H54 (cell line): Measurements from ENCODE around the gene COX15.
"Not testable (repeated sequence)": the region's sequence is repeated elsewhere in the genome, so short reads cannot be mapped to it uniquely, and the experiment has no call there.

Experiments used
- DNase-seq: peaks from one replicate; pipeline ENCODE4 v3.0.0; 2011; ENCODE audit warnings: low spot score, mixed read lengths; ENCODE audit not compliant: insufficient read length
- FAIRE-seq: peaks from 3 replicates; lab custom pipeline; 2011; peaks lifted over from hg19 to GRCh38; lab: Jason Lieb, UNC
- POLR2A ChIP-seq: IDR thresholded peaks from 2 replicates; pipeline ENCODE4 v1.6.1; 2011; ENCODE audit warnings: low read depth, mild to moderate bottlenecking, low read length

COX15 gene

GRCh38 chr10:99756159-99756558, 24.2 kb upstream of the COX15 start:
- no peak for FAIRE-seq

GRCh38 chr10:99754670-99755069, 22.7 kb upstream of the COX15 start:
- DNase-seq, result no peak
- peak; percentile 6 for FAIRE-seq
- TF ChIP-seq POLR2A, result no peak

More at GRCh38 chr10:99756159-99756558, 24.2 kb upstream of the COX15 start:
- DNase-seq, result no peak
- no peak for TF ChIP-seq POLR2A

DNA sequence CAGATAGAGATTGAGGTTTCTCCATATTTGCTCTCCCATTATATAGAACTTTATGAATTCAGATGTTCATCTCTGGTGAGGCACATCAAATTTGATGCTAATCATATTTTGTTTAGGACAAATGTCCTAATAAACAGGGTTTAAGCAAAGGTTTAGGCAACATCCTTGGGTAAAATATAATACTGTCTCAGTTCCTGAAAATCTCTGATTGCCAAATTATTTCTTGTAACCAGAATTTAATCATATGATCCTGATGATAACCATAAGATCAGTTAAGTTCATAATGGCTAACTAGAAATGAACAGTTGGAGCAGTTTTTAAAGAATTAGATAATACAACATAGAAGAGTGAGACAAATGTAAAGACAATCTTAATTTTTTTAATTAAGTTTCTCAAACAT, 18.7 kb upstream of the COX15 start:
- no peak for TF ChIP-seq POLR2A
- no peak for DNase-seq
- no peak for FAIRE-seq

DNA sequence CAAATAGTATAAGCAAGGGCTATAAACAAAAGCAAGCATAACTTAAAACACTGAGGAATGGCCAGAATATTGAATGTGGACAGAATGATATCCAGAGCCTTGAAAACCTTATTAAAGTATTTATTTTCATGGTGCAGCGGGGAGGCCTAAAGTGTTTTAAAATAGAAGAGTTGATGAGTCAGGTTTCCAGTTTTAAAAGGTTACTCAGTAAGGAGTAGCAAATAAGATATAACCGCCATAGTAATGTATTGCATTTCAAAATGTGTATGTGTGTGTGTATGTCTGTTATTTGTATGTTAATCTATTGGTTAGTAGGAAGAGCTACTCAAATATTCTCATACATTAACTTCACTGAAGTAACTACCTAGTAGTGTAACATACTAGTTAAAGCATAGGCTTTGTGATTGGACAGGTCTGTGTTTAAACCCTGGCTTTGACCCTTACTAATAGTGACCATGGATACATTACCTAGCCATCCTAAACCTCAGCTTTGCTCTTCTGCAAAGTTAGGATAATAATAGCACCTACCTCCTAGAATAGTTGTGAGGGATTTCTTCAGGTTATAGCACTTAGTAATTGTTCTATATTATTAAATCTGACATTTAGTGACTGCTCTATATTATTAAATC, 17.0 kb upstream of the COX15 start:
- DNase-seq, result no peak
- no peak for TF ChIP-seq POLR2A
- peak; percentile 53 for FAIRE-seq

- not testable (repeated sequence) for DNase-seq, FAIRE-seq
Observed at GRCh38 chr10:99746166-99746565, 14.2 kb upstream of the COX15 start.

DNA sequence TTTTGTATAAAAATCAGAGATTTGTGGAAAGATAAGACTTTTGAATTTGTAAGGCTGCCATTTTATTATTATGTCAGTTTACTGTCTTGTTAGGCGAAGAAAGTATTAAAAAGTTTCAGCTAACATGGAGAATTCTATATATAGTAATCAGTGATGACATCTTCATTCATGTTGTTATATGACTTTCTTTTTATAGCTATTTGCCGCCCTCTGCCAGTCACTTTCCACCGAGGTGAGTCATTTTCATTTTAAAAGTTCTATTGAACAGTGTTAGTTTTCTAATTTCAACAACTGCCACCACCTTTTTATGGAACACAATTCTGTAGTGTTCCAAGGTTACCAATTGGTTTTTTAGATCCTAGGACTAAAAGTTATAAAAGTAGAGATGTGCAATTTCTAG, 11.9 kb upstream of the COX15 start:
- TF ChIP-seq POLR2A, result no peak
- DNase-seq, result no peak
- no peak for FAIRE-seq

- peak; percentile 78 for FAIRE-seq
- DNase-seq, result no peak
- TF ChIP-seq POLR2A, result no peak
Observed at GRCh38 chr10:99742701-99743100, 10.8 kb upstream of the COX15 start.

GRCh38 chr10:99742254-99742653, 10.3 kb upstream of the COX15 start:
- DNase-seq, result no peak
- no peak for FAIRE-seq
- no peak for TF ChIP-seq POLR2A

- no peak for DNase-seq
- no peak for FAIRE-seq
- TF ChIP-seq POLR2A, result no peak
Observed at GRCh38 chr10:99740933-99741559, 9.1 kb upstream of the COX15 start.

GRCh38 chr10:99740260-99740659, 8.3 kb upstream of the COX15 start:
- TF ChIP-seq POLR2A, result no peak
- FAIRE-seq (no peak), DNase-seq (no peak)

DNA sequence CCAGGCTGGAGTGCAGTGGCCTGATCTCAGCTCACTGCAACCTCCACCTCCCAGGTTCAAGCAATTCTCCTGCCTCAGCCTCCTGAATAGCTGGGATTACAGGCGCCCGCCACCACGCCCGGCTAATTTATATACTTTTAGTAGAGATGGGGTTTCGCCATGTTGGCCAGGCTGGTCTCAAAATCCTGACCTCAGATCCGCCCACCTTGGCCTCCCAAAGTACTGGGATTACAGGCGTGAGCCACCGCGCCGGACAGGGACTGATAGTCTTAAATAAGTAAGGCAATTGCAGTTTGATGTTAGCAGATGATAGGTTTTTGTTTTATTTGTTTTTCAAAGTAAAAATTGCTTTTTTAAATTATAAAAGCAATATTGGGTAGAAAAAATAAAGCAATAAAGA, 2.2 kb upstream of the COX15 start:
- FAIRE-seq, DNase-seq: not testable (repeated sequence)

GRCh38 chr10:99733366-99733765, 1.4 kb upstream of the COX15 start:
- DNase-seq, result no peak

DNA sequence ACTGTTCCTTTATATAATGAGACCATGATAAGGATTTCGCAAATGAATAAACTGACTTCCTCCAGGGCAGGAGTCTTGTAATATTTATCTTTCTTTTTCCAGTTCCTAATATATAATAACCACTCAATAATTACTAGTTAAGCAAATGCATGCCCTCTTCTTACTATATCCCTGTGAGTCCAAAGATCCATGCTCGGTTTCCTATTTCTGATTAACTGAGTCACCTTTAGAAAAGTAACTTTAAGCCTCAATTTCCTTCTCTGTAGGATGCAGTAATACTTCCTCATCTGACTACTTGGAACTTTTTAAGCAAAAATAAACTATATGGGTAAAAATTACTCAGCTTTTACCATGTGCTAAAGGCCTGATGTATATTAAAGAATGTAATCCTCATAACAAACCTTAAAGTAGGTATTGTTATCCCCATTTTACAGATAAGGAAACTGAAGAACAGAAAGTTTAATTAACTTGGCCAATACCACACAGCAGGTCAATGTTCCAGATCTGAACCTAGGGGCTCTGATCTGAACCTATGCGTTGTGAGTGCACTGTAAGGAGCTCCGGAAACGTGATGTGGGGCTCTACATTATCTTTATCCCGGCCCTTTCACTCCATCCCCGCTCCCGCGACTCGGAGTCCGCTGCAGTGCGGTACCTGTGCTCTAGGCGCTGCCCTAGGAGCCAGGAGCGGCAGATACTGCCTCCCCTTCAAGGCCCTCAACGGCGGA, 458 bp downstream of the COX15 start:
- TF ChIP-seq POLR2A, result no peak
- FAIRE-seq (no peak), DNase-seq (no peak)

More at GRCh38 chr10:99733366-99733765, 1.4 kb upstream of the COX15 start:
- FAIRE-seq, result no peak
- TF ChIP-seq POLR2A, result no peak

- TF ChIP-seq POLR2A, result no peak
- no peak for DNase-seq
- no peak for FAIRE-seq
Observed at GRCh38 chr10:99730026-99730425, 1.9 kb downstream of the COX15 start.
